Fibroblast of lung (primary cell): Measurements from ENCODE around the gene TRA2B. TPM values are rescaled to one million over a fixed set of nuclear protein-coding genes. Genes with fewer than 3 reads are reported as not detected.

ENCODE experiments used
- DNase-seq, 2 donors: peaks; one replicate each; pipeline versions ENCODE4 v3.0.0 to v3.0.0-alpha.2; 2010; ENCODE audit warnings: low read depth in 2 of 2
- H2AFZ ChIP-seq: 2 replicates; pipeline ENCODE4 v1.5.1; 2012; ENCODE audit warnings: low read length, control low read depth, inconsistent platforms
- H3K27ac ChIP-seq: 2 replicates; pipeline ENCODE4 v1.5.1; 2011; ENCODE audit warnings: low read length, control low read depth; ENCODE audit not compliant: insufficient read depth
- H3K27me3 ChIP-seq: 2 replicates; pipeline ENCODE4 v1.5.1; 2011; ENCODE audit warnings: mild to moderate bottlenecking, low read length; ENCODE audit not compliant: control insufficient read depth, insufficient read depth
- H3K36me3 ChIP-seq: 2 replicates; pipeline ENCODE4 v1.5.1; 2011; ENCODE audit warnings: low read length; ENCODE audit not compliant: control insufficient read depth, insufficient read depth
- H3K4me1 ChIP-seq: 2 replicates; pipeline ENCODE4 v1.5.1; 2011; ENCODE audit warnings: low read length; ENCODE audit not compliant: control insufficient read depth, insufficient read depth; ENCODE audit errors: extremely low read depth
- H3K4me2 ChIP-seq: 2 replicates; pipeline ENCODE4 v1.5.1; 2011; ENCODE audit warnings: low read length, control low read depth; ENCODE audit not compliant: insufficient read depth; ENCODE audit errors: extremely low read depth
- H3K4me3 ChIP-seq, 4 experiments: fragments of 200-600 bp in 1 of 4; sonication (generic) in 1 of 4; replicated peaks in 1 of 4; 2 replicates each; pipeline ENCODE4 v1.5.1; 2011 to 2016; ENCODE audit warnings: low read length in 4 of 4, low read depth in 3 of 4, mild to moderate bottlenecking in 3 of 4, control low read depth in 2 of 4, inconsistent platforms in 1 of 4, mixed read lengths in 1 of 4; ENCODE audit not compliant: insufficient read depth in 1 of 4; ENCODE audit errors: control extremely low read depth in 1 of 4
- H3K79me2 ChIP-seq: 2 replicates; pipeline ENCODE4 v1.5.1; 2012; ENCODE audit warnings: mild to moderate bottlenecking, low read length, inconsistent platforms; ENCODE audit not compliant: control insufficient read depth, insufficient read depth
- H3K9ac ChIP-seq: 2 replicates; pipeline ENCODE4 v1.5.1; 2011; ENCODE audit warnings: mild to moderate bottlenecking, low read length, control low read depth; ENCODE audit not compliant: insufficient read depth
- H3K9me3 ChIP-seq: 2 replicates; pipeline ENCODE4 v1.5.1; 2012; ENCODE audit warnings: low read depth, low read length; ENCODE audit not compliant: control insufficient read depth, insufficient read depth
- H4K20me1 ChIP-seq: 2 replicates; pipeline ENCODE4 v1.5.1; 2011; ENCODE audit warnings: low read length; ENCODE audit not compliant: control insufficient read depth, insufficient read depth; ENCODE audit errors: extremely low read depth
- CTCF ChIP-seq, 2 donors: IDR thresholded peaks in 1 of 2; conservative IDR thresholded peaks in 1 of 2; 1 replicate in 1 of 2; 2 replicates in 1 of 2; pipeline ENCODE4 v1.5.1; 2011 to 2012; ENCODE audit warnings: low read length in 2 of 2, control low read depth in 1 of 2, inconsistent platforms in 1 of 2, low read depth in 1 of 2, mild to moderate bottlenecking in 1 of 2
- EZH2 ChIP-seq: IDR thresholded peaks from 2 replicates; pipeline ENCODE4 v1.5.1; 2012; ENCODE audit warnings: low read length, control low read depth, mild to moderate bottlenecking; ENCODE audit errors: missing control alignments
- polyA plus RNA-seq, 2 donors: library from polyadenylated mRNA; depleted of rRNA in 1 of 2; stranded (reverse) in 1 of 2; unstranded in 1 of 2; fragments of >200 nt; gene quantifications; 2 replicates each; pipeline ENCODE4 v1.2.1, GENCODE V29; 2011 to 2012; ENCODE audit warnings: missing spikeins in 1 of 2
- total RNA-seq: library from RNA; depleted of rRNA; stranded (reverse); fragments of >200 nt; gene quantifications from 2 replicates; pipeline ENCODE4 v1.2.1, GENCODE V29; 2014

The TRA2B gene
- total and polyA plus RNA-seq, 2 donors (not counting 1 experiment from before 2014, with no cell fraction given) = 117 to 140 TPM

- no peak overlapping the region for H3K4me3 ChIP-seq
- H4K20me1 ChIP-seq = no peaks in the 10 kb centered on the region
- no peaks in the 10 kb centered on the region for H3K27me3 ChIP-seq
- no peaks in the 10 kb centered on the region for H3K9me3 ChIP-seq
- no peak overlapping the region for H3K4me2 ChIP-seq
- TF ChIP-seq EZH2 (no peak), CTCF (conservative IDR thresholded peaks at IDR 0.05 in 1 of 2, IDR thresholded peaks at IDR 0.05 in 1 of 2; ENCODE audit: low read depth in 1 of 2, low read length in 2 of 2) (no peak)
- no peaks in the 10 kb centered on the region for H3K36me3 ChIP-seq
- no peak overlapping the region for H3K9ac ChIP-seq
- H3K4me1 ChIP-seq = no peaks in the 10 kb centered on the region
- no peak for DNase-seq
- H2AFZ ChIP-seq = no peak overlapping the region
- H3K27ac ChIP-seq = no peak overlapping the region
- no peaks in the 10 kb centered on the region for H3K79me2 ChIP-seq
These were observed 30.4 kb upstream of the TRA2B start for GRCh38 chr3:185968168-185968567.

GRCh38 chr3:185966655-185967054 lies 28.8 kb upstream of the TRA2B start:
- H3K27me3 ChIP-seq = no peaks in the 10 kb centered on the region
- no peaks in the 10 kb centered on the region for H3K36me3 ChIP-seq
- no peak overlapping the region for H3K4me3 ChIP-seq
- no peaks in the 10 kb centered on the region for H3K79me2 ChIP-seq
- DNase-seq = no peak
- H2AFZ ChIP-seq = no peak overlapping the region
- no peak overlapping the region for H3K9ac ChIP-seq
- H3K9me3 ChIP-seq = no peaks in the 10 kb centered on the region
- TF ChIP-seq CTCF (conservative IDR thresholded peaks at IDR 0.05 in 1 of 2, IDR thresholded peaks at IDR 0.05 in 1 of 2; ENCODE audit: low read depth in 1 of 2, low read length in 2 of 2) = no peak
- TF ChIP-seq EZH2 = no peak
- no peak overlapping the region for H3K4me2 ChIP-seq
- no peaks in the 10 kb centered on the region for H3K4me1 ChIP-seq
- H4K20me1 ChIP-seq = no peaks in the 10 kb centered on the region
- no peak overlapping the region for H3K27ac ChIP-seq

- no peak for DNase-seq
- no peaks in the 10 kb centered on the region for H3K27me3 ChIP-seq
- no peak overlapping the region for H3K27ac ChIP-seq
- no peak overlapping the region for H3K4me2 ChIP-seq
- no peak overlapping the region for H3K4me3 ChIP-seq
- no peak overlapping the region for H3K9ac ChIP-seq
- H2AFZ ChIP-seq = no peak overlapping the region
- TF ChIP-seq CTCF (conservative IDR thresholded peaks at IDR 0.05 in 1 of 2, IDR thresholded peaks at IDR 0.05 in 1 of 2; ENCODE audit: low read depth in 1 of 2, low read length in 2 of 2) (no peak), EZH2 (no peak)
- H3K4me1 ChIP-seq = no peaks in the 10 kb centered on the region
- H3K79me2 ChIP-seq = no peaks in the 10 kb centered on the region
- no peaks in the 10 kb centered on the region for H3K9me3 ChIP-seq
- H4K20me1 ChIP-seq = no peaks in the 10 kb centered on the region
- no peaks in the 10 kb centered on the region for H3K36me3 ChIP-seq
These were observed 27.7 kb upstream of the TRA2B start for GRCh38 chr3:185965496-185965895.
